ENCODE results near the gene DNM2.

DNM2 gene

GRCh38 chr19:10818301-10819123 lies 100.6 kb downstream of the DNM2 start:
- no CpG with 5 or more reads among the region's 19 CpGs for WGBS (ENCODE audit: extremely low coverage, insufficient coverage, low lambda C conversion rate)
- H2BK15ac ChIP-seq (replicated peaks; ENCODE audit: low read depth), result no peak overlapping the region
- no peak for DNase-seq
- no peak overlapping the region for H3K23ac ChIP-seq (ENCODE audit: low read length)
- H3K9ac ChIP-seq (ENCODE audit: low read length), result no peak overlapping the region
- no peaks in the 10 kb centered on the region for H3K79me2 ChIP-seq (ENCODE audit: control insufficient read depth, insufficient read depth, low read length)
- no peak overlapping the region for H3K4me3 ChIP-seq (ENCODE audit: low read length)
- H3K36me3 ChIP-seq (ENCODE audit: control insufficient read depth, insufficient read depth, low read length), result no peaks in the 10 kb centered on the region
- H3K79me1 ChIP-seq (ENCODE audit: low read length), result no peaks in the 10 kb centered on the region
- no peak overlapping the region for H3K4ac ChIP-seq (ENCODE audit: low read depth, low read length)
- no peak overlapping the region for H2BK120ac ChIP-seq (ENCODE audit: low read depth, low read length)
- no peak overlapping the region for H3K18ac ChIP-seq (ENCODE audit: low read length)
- no peak overlapping the region for H4K5ac ChIP-seq (ENCODE audit: low read length)
- no peak overlapping the region for H3K4me2 ChIP-seq (ENCODE audit: low read length)
- H3K4me1 ChIP-seq (ENCODE audit: control insufficient read depth, low read depth, low read length), result no peaks in the 10 kb centered on the region
- no peaks in the 10 kb centered on the region for H3K27me3 ChIP-seq (ENCODE audit: insufficient read depth, low read length, poor library complexity)
- no peak overlapping the region for H2BK5ac ChIP-seq (ENCODE audit: low read length)
- no peak overlapping the region for H3K27ac ChIP-seq (ENCODE audit: low read depth, low read length)
- H4K8ac ChIP-seq (ENCODE audit: low read depth, low read length), result no peak overlapping the region
- H2AK5ac ChIP-seq (ENCODE audit: low read length), result no peak overlapping the region
- H3K56ac ChIP-seq (ENCODE audit: low read length), result no peak overlapping the region

DNA sequence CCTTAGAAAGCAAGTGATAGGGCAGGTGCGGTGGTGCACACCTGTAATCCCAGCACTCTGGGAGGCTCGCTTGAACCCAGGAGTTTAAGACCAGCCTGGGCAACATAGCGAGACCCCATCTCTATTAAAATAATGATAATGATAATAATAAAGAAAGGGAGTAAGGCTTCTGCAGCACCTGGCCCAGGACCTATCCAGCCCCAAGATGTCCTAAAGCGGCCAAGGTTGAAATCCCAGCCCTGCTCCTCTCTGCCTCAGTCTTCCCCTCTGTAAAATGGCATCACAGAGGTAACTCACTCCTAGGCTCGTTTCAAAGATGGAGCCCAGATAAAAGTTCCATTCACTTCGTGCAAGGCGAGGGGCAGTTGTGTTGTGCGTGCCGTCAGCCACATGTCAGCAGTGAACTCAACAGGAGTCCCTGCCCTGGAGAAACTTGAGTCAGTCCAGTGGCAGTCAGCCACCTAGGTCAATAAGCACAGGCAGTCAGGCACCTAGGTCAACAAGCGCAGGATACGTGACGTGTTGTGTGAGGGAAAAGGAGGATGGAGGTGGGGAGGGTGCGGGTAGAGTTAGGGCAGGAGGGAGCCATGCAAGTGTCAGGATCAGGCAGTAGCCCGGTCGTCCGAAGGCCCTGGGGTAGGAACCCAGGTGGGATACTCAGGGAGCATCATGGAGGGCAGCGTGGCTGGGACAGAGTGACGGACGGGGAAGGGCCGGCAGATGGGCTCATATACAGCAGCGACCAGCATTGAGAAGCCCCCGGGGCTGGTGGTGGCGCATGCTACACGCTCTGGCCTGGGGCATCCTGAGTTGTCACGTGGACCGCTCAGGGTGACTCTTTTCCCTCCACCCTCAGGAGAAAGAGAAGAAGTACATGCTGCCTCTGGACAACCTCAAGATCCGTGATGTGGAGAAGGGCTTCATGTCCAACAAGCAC lies 101.5 kb downstream of the DNM2 start:
- no peak overlapping the region for H3K23ac ChIP-seq (ENCODE audit: low read length)
- H3K79me1 ChIP-seq (ENCODE audit: low read length), result no peaks in the 10 kb centered on the region
- WGBS (ENCODE audit: extremely low coverage, insufficient coverage, low lambda C conversion rate), result no CpG with 5 or more reads among the region's 27 CpGs
- no peak overlapping the region for H3K4me3 ChIP-seq (ENCODE audit: low read length)
- no peak overlapping the region for H2BK5ac ChIP-seq (ENCODE audit: low read length)
- H4K5ac ChIP-seq (ENCODE audit: low read length), result no peak overlapping the region
- no peak overlapping the region for H4K8ac ChIP-seq (ENCODE audit: low read depth, low read length)
- H3K18ac ChIP-seq (ENCODE audit: low read length), result no peak overlapping the region
- no peak overlapping the region for H3K27ac ChIP-seq (ENCODE audit: low read depth, low read length)
- H3K4me2 ChIP-seq (ENCODE audit: low read length), result no peak overlapping the region
- H2AK5ac ChIP-seq (ENCODE audit: low read length), result no peak overlapping the region
- no peak overlapping the region for H3K4ac ChIP-seq (ENCODE audit: low read depth, low read length)
- H3K4me1 ChIP-seq (ENCODE audit: control insufficient read depth, low read depth, low read length), result no peaks in the 10 kb centered on the region
- H3K79me2 ChIP-seq (ENCODE audit: control insufficient read depth, insufficient read depth, low read length), result no peaks in the 10 kb centered on the region
- H3K36me3 ChIP-seq (ENCODE audit: control insufficient read depth, insufficient read depth, low read length), result no peaks in the 10 kb centered on the region
- H2BK15ac ChIP-seq (replicated peaks; ENCODE audit: low read depth), result no peak overlapping the region
- no peak overlapping the region for H3K9ac ChIP-seq (ENCODE audit: low read length)
- H2BK120ac ChIP-seq (ENCODE audit: low read depth, low read length), result no peak overlapping the region
- DNase-seq, result no peak
- no peak overlapping the region for H3K56ac ChIP-seq (ENCODE audit: low read length)
- H3K27me3 ChIP-seq (ENCODE audit: insufficient read depth, low read length, poor library complexity), result no peaks in the 10 kb centered on the region

DNA sequence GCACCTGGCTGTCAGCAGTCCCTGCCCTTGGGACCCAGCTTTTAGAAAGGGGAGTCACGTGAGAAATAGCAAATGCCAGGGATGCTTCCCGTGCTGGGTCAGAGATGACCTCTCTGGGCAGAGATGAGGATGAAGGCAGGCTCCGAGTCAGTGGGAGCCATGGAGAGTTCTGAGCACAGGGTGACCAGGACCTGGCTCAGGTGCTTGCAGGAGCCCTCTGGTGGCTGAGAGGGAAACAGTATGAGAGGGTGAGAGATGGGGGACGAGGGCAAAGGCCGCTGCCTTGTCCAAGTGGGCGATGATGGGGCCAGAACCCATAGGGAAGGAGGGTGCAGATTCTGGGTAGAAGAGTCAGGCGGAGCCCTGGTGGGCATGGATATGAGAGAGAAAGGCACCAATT lies 102.3 kb downstream of the DNM2 start:
- Histone ChIP-seq H3K23ac (ENCODE audit: low read length) (no peak overlapping the region), H3K56ac (ENCODE audit: low read length) (no peak overlapping the region), H3K79me2 (ENCODE audit: control insufficient read depth, insufficient read depth, low read length) (no peaks in the 10 kb centered on the region), H2BK15ac (replicated peaks; ENCODE audit: low read depth) (no peak overlapping the region), H3K27me3 (ENCODE audit: insufficient read depth, low read length, poor library complexity) (no peaks in the 10 kb centered on the region), H3K18ac (ENCODE audit: low read length) (no peak overlapping the region), H3K27ac (ENCODE audit: low read depth, low read length) (no peak overlapping the region), H4K5ac (ENCODE audit: low read length) (no peak overlapping the region), H2BK120ac (ENCODE audit: low read depth, low read length) (no peak overlapping the region), H2AK5ac (ENCODE audit: low read length) (no peak overlapping the region), H3K4me2 (ENCODE audit: low read length) (no peak overlapping the region), H3K36me3 (ENCODE audit: control insufficient read depth, insufficient read depth, low read length) (peaks cover 3% of the 10 kb centered on the region), H3K79me1 (ENCODE audit: low read length) (no peaks in the 10 kb centered on the region), H3K4ac (ENCODE audit: low read depth, low read length) (no peak overlapping the region), H3K9ac (ENCODE audit: low read length) (no peak overlapping the region), H4K8ac (ENCODE audit: low read depth, low read length) (no peak overlapping the region), H3K4me3 (ENCODE audit: low read length) (no peak overlapping the region), H3K4me1 (ENCODE audit: control insufficient read depth, low read depth, low read length) (no peaks in the 10 kb centered on the region), H2BK5ac (ENCODE audit: low read length) (no peak overlapping the region)
- WGBS (ENCODE audit: extremely low coverage, insufficient coverage, low lambda C conversion rate), result no CpG with 5 or more reads among the region's 7 CpGs
- peak; percentile 37 for DNase-seq

DNA sequence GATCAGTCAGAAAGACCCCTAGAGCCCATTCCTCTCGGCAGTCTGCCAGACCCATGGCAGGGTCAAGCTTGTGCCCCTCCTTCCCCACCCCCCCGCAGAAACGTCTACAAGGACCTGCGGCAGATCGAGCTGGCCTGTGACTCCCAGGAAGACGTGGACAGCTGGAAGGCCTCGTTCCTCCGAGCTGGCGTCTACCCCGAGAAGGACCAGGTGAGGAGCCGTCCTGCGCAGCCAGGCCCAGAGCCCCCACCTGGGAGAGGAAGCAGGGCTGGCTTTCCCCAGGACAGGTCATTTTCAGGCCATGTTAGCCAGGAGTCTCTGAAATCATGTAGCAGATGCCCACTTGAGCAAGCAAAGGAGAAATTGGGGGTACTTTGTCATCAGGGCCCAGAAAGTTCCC lies 105.8 kb downstream of the DNM2 start:
- Histone ChIP-seq H4K8ac (ENCODE audit: low read depth, low read length) (no peak overlapping the region), H3K9ac (ENCODE audit: low read length) (no peak overlapping the region), H3K27ac (ENCODE audit: low read depth, low read length) (no peak overlapping the region), H3K79me2 (ENCODE audit: control insufficient read depth, insufficient read depth, low read length) (no peaks in the 10 kb centered on the region), H3K56ac (ENCODE audit: low read length) (no peak overlapping the region), H3K4me2 (ENCODE audit: low read length) (no peak overlapping the region), H3K27me3 (ENCODE audit: insufficient read depth, low read length, poor library complexity) (no peaks in the 10 kb centered on the region), H3K4me3 (ENCODE audit: low read length) (no peak overlapping the region), H3K4me1 (ENCODE audit: control insufficient read depth, low read depth, low read length) (no peaks in the 10 kb centered on the region), H4K5ac (ENCODE audit: low read length) (no peak overlapping the region), H3K23ac (ENCODE audit: low read length) (no peak overlapping the region), H2BK15ac (replicated peaks; ENCODE audit: low read depth) (no peak overlapping the region), H2BK120ac (ENCODE audit: low read depth, low read length) (no peak overlapping the region), H3K18ac (ENCODE audit: low read length) (no peak overlapping the region), H3K79me1 (ENCODE audit: low read length) (no peaks in the 10 kb centered on the region), H2AK5ac (ENCODE audit: low read length) (no peak overlapping the region), H3K36me3 (ENCODE audit: control insufficient read depth, insufficient read depth, low read length) (peaks cover 5% of the 10 kb centered on the region), H3K4ac (ENCODE audit: low read depth, low read length) (no peak overlapping the region), H2BK5ac (ENCODE audit: low read length) (no peak overlapping the region)
- no CpG with 5 or more reads among the region's 12 CpGs for WGBS (ENCODE audit: extremely low coverage, insufficient coverage, low lambda C conversion rate)
- DNase-seq, result no peak

- H3K56ac ChIP-seq (ENCODE audit: low read length), result no peak overlapping the region
- no peak for DNase-seq
- H4K8ac ChIP-seq (ENCODE audit: low read depth, low read length), result no peak overlapping the region
- H3K79me2 ChIP-seq (ENCODE audit: control insufficient read depth, insufficient read depth, low read length), result no peaks in the 10 kb centered on the region
- H3K4ac ChIP-seq (ENCODE audit: low read depth, low read length), result no peak overlapping the region
- H3K27me3 ChIP-seq (ENCODE audit: insufficient read depth, low read length, poor library complexity), result no peaks in the 10 kb centered on the region
- H3K4me2 ChIP-seq (ENCODE audit: low read length), result no peak overlapping the region
- H3K4me1 ChIP-seq (ENCODE audit: control insufficient read depth, low read depth, low read length), result no peaks in the 10 kb centered on the region
- no peak overlapping the region for H4K5ac ChIP-seq (ENCODE audit: low read length)
- H3K36me3 ChIP-seq (ENCODE audit: control insufficient read depth, insufficient read depth, low read length), result peaks cover 7% of the 10 kb centered on the region
- H3K23ac ChIP-seq (ENCODE audit: low read length), result no peak overlapping the region
- H3K27ac ChIP-seq (ENCODE audit: low read depth, low read length), result no peak overlapping the region
- no peak overlapping the region for H3K4me3 ChIP-seq (ENCODE audit: low read length)
- H2BK15ac ChIP-seq (replicated peaks; ENCODE audit: low read depth), result no peak overlapping the region
- no peak overlapping the region for H3K18ac ChIP-seq (ENCODE audit: low read length)
- no peaks in the 10 kb centered on the region for H3K79me1 ChIP-seq (ENCODE audit: low read length)
- WGBS (ENCODE audit: extremely low coverage, insufficient coverage, low lambda C conversion rate), result no CpG with 5 or more reads among the region's 7 CpGs
- H2BK120ac ChIP-seq (ENCODE audit: low read depth, low read length), result no peak overlapping the region
- no peak overlapping the region for H2BK5ac ChIP-seq (ENCODE audit: low read length)
- H2AK5ac ChIP-seq (ENCODE audit: low read length), result no peak overlapping the region
- no peak overlapping the region for H3K9ac ChIP-seq (ENCODE audit: low read length)
Observed at GRCh38 chr19:10826231-10826630, 108.4 kb downstream of the DNM2 start.

All from mesendoderm (in vitro differentiated cells).